ENCODE results near the gene ARL6IP4. TPM values are rescaled to one million over a fixed set of nuclear protein-coding genes. Genes with fewer than 3 reads are reported as not detected.

The ARL6IP4 gene
- total RNA-seq, 4 donors from 2014 or later: 129 to 188 (median 167) TPM

- DNase-seq (ENCODE audit: low spot score in 2 of 2): no peak
- WGBS, 2 donors: 88 to 92% methylated on average over 18 to 22 of the region's 25 CpGs
- H3K4me3 ChIP-seq (ENCODE audit: low read depth, poor library complexity, severe bottlenecking): no peak overlapping the region
- no peak for TF ChIP-seq POLR2A (IDR thresholded peaks at IDR 0.05)
- TF ChIP-seq, protein P1, sequence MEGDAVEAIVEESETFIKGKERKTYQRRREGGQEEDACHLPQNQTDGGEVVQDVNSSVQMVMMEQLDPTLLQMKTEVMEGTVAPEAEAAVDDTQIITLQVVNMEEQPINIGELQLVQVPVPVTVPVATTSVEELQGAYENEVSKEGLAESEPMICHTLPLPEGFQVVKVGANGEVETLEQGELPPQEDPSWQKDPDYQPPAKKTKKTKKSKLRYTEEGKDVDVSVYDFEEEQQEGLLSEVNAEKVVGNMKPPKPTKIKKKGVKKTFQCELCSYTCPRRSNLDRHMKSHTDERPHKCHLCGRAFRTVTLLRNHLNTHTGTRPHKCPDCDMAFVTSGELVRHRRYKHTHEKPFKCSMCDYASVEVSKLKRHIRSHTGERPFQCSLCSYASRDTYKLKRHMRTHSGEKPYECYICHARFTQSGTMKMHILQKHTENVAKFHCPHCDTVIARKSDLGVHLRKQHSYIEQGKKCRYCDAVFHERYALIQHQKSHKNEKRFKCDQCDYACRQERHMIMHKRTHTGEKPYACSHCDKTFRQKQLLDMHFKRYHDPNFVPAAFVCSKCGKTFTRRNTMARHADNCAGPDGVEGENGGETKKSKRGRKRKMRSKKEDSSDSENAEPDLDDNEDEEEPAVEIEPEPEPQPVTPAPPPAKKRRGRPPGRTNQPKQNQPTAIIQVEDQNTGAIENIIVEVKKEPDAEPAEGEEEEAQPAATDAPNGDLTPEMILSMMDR (IDR thresholded peaks at IDR 0.05): no peak
- intact Hi-C loops (cut with DNase I; ENCODE audit: low total_unique reads): no loop called here
Observed at GRCh38 chr12:122997343-122998250, 17.1 kb downstream of the ARL6IP4 start.

GRCh38 chr12:122998316-122998715, 17.8 kb downstream of the ARL6IP4 start:
- 78 to 89% methylated on average over 1 to 4 of the region's 4 CpGs for WGBS, 2 donors
- no peak overlapping the region for H3K4me3 ChIP-seq (ENCODE audit: low read depth, poor library complexity, severe bottlenecking)
- intact Hi-C loops (cut with DNase I; ENCODE audit: low total_unique reads): no loop called here
- TF ChIP-seq, protein P1 (IDR thresholded peaks at IDR 0.05): no peak
- no peak for TF ChIP-seq POLR2A (IDR thresholded peaks at IDR 0.05)
- DNase-seq (ENCODE audit: low spot score in 2 of 2): no peak

- no peak overlapping the region for H3K4me3 ChIP-seq (ENCODE audit: low read depth, poor library complexity, severe bottlenecking)
- DNase-seq (ENCODE audit: low spot score in 2 of 2): no peak
- TF ChIP-seq, protein P1 (IDR thresholded peaks at IDR 0.05): no peak
- TF ChIP-seq POLR2A (IDR thresholded peaks at IDR 0.05): no peak
- WGBS, 2 donors: 83 to 92% methylated on average over 6 to 7 of the region's 8 CpGs
- intact Hi-C loops (cut with DNase I; ENCODE audit: low total_unique reads): no loop called here
Observed at GRCh38 chr12:122999196-122999946, 18.9 kb downstream of the ARL6IP4 start.

DNA sequence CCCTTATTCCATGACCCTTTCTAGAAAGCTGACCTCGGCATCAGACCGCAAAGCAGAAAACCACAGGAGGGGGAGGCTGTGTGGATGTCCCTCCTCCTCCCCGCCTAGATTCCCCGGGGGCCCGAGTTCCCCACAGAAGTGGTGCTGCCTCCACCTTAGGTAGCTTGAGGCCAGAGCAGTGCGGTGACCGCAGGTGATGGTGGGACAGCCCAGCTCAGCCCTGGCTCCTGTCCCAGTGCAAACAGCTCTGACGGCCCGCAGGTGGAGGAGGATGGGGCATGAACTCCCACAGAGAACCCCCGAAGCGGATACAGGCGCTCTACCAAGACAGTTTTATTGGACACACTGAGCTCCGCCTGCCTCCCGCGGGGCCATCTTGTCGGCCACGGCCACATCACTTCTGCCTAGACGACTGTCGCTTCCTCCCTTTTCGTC, 19.5 kb downstream of the ARL6IP4 start:
- intact Hi-C loops (cut with DNase I; ENCODE audit: low total_unique reads): no loop called here
- 82 to 90% methylated on average over 20 of the region's 20 CpGs for WGBS, 2 donors
- H3K4me3 ChIP-seq (ENCODE audit: low read depth, poor library complexity, severe bottlenecking): no peak overlapping the region
- TF ChIP-seq POLR2A (IDR thresholded peaks at IDR 0.05): no peak
- TF ChIP-seq, protein P1 (IDR thresholded peaks at IDR 0.05): no peak
- DNase-seq (ENCODE audit: low spot score in 2 of 2): no peak

GRCh38 chr12:123000578-123000977, 20.1 kb downstream of the ARL6IP4 start:
- no peak overlapping the region for H3K4me3 ChIP-seq (ENCODE audit: low read depth, poor library complexity, severe bottlenecking)
- intact Hi-C loops (cut with DNase I; ENCODE audit: low total_unique reads): no loop called here
- TF ChIP-seq, protein P1 (IDR thresholded peaks at IDR 0.05): no peak
- TF ChIP-seq POLR2A (IDR thresholded peaks at IDR 0.05): no peak
- 91 to 96% methylated on average over 9 of the region's 10 CpGs for WGBS, 2 donors
- DNase-seq (ENCODE audit: low spot score in 2 of 2): no peak

All from lower leg skin (tissue), 4 donors.